GM12873 (cell line): Measurements from ENCODE around the gene ZKSCAN1.

Experiments used
- TF ChIP-seq, protein P1 (sequence below): IDR thresholded peaks from 2 replicates; pipeline ENCODE4 v1.5.1; 2012; ENCODE audit warnings: low read depth, mild to moderate bottlenecking, moderate library complexity, low read length, control low read depth; ENCODE audit not compliant: insufficient read depth; ENCODE audit errors: missing control alignments

The ZKSCAN1 gene

DNA sequence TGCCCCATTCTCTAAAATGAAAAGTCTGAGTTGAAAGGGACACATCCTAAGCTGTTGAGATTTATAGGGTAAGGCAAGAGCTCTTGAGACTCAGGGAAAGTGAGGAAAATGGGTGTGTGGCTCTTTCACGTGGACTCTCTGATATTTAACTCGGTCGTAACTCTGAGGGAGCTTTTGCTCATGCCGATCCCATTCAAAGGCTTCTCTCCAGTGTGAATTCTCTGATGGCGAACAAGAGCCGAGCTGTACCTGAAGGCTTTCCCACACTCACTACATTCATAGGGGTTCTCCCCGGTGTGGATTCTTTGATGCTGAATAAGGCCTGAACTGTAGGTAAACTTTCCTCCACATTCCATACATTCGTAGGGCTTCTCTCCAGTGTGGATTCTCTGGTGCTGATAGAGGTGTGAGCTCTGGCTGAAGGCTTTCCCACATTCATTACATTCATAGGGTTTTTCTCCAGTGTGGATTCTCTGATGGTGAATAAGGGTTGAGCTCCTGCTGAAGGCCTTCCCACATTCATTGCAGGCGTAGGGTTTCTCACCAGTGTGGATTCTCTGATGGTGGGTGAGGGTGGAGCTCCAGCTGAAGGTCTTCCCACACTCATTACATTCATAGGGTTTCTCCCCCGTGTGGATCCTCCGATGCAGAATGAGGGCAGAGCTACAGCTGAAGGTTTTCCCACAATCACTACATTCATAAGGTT, 55.8 kb downstream of the ZKSCAN1 start:
- TF ChIP-seq, protein P1, sequence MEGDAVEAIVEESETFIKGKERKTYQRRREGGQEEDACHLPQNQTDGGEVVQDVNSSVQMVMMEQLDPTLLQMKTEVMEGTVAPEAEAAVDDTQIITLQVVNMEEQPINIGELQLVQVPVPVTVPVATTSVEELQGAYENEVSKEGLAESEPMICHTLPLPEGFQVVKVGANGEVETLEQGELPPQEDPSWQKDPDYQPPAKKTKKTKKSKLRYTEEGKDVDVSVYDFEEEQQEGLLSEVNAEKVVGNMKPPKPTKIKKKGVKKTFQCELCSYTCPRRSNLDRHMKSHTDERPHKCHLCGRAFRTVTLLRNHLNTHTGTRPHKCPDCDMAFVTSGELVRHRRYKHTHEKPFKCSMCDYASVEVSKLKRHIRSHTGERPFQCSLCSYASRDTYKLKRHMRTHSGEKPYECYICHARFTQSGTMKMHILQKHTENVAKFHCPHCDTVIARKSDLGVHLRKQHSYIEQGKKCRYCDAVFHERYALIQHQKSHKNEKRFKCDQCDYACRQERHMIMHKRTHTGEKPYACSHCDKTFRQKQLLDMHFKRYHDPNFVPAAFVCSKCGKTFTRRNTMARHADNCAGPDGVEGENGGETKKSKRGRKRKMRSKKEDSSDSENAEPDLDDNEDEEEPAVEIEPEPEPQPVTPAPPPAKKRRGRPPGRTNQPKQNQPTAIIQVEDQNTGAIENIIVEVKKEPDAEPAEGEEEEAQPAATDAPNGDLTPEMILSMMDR: no peak

DNA sequence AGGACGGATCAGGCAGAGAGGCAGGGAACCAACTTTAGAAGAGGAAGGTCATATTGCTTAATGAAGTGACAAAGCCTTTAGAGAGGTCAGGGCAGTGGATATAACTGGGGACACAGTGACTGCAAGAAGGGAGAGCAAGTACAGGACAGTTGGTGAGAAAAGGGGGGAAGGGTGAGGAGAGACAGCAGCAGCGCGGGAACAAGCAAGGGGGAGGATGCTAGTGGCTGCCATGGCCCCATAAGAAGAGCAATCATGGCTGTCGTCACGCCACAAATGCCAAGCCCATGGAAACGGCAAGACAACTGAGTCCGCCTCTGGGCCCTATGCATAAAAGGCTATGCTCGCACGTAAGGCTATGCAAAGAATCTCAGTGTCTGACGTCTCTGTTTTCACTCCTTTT, 57.1 kb downstream of the ZKSCAN1 start:
- TF ChIP-seq, protein P1: no peak

DNA sequence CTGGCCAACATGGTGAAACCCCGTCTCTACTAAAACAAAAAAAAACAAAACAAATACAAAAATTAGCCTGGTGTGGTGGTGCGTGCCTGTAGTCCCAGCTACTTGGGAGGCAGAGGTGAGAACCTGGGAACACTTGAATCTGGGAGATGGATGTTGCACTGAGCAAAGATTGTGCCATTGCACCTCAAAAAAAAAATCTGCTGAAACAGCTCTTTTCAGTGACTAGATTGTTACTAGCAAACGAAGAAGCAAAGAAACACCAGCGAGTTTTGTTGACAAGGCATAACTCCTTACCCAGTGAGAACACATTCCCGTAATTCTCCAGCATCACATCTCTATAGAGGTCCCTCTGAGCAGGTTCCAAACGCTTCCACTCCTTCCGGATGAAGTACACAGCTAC, 59.4 kb downstream of the ZKSCAN1 start:
- TF ChIP-seq, protein P1: no peak

- TF ChIP-seq, protein P1: no peak
Measured at GRCh38 chr7:100075418-100075817, 60.0 kb downstream of the ZKSCAN1 start.

DNA sequence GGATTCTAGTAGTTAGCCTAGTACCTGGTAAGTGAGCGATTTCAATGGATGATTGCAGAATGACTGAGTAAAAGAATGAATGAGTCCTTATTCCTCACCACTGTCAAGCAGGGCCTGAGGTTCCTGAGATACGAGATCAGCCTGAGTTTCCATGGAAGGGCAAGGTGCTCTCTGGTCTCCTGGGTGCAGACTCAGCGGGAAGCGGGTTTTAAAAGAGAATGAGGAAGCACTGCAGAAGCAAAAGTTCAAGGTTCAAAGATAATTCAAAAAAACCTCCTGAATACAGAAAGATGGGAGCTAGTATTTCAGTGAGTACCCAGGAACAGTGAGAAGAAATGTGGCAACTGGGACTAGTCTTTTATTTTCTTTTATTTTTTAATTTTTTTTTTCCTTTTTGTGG, 61.8 kb downstream of the ZKSCAN1 start:
- TF ChIP-seq, protein P1: no peak

DNA sequence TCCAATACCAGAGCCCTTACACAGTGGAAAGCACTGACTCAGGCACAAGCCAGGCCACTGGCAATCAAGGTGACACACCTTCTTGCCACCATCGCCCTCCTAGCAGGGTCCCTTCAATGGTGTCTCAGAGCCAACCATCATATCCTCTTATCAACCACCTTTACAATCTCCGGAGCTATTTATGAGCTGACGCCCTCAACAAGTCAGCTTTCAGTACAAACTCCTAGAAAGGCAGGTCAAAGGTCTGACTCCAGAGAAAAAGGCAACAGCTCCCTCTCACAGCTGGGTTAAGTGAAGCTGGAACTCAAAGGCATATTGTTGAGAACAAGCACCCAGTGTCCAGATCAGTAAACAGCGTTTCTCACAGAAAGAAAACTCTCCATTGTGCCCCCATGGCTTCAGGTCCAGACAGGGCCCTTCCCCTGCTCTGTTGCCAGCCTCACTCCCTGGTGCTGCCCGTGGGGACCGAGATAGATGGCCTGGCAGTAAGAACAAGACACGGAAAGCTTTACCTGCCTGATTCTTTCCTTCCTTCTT, 63.7 kb downstream of the ZKSCAN1 start:
- TF ChIP-seq, protein P1: no peak

- TF ChIP-seq, protein P1: no peak
Measured at GRCh38 chr7:100080907-100081534, 65.6 kb downstream of the ZKSCAN1 start.
